ENCODE results near the gene NRCAM. TPM values are rescaled to one million over a fixed set of nuclear protein-coding genes. Genes with fewer than 3 reads are reported as not detected.
A peak's percentile ranks its signal among the peaks of the same experiment; 100 is the strongest.

Gene NRCAM
- total RNA-seq, 1 experiment from 2014 or later, result 19.2 TPM

- in situ Hi-C loops (cut with HindIII; ENCODE audit: low pct_unique_long_range_greater_than_20kb, low sequenced_read_pairs), result no loop called here
- DNase-seq (ENCODE audit: low read depth, low spot score), result no peak
Observed at GRCh38 chr7:108464743-108465142, 8.5 kb upstream of the NRCAM start.

DNA sequence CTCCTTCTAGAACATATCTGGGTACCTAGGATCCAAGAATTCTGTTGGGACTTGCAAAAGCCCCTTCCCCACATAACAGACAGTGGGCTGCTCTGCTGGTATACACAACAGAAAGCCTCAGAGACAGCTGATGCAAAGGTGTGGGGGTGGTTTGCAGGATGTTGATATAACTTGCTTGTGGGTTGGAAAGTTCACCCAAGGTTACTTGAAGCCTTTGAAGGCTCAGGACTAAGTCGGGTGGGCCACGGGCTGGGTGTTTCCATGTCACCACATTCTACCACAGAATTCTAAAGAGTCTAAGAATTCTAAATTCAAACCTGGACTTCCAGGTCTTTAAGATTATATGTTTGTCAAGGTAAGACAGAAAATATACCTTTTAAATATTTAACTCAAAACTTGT lies 7.4 kb upstream of the NRCAM start:
- in situ Hi-C loops (cut with HindIII; ENCODE audit: low pct_unique_long_range_greater_than_20kb, low sequenced_read_pairs), result no loop called here
- DNase-seq (ENCODE audit: low read depth, low spot score), result no peak

- in situ Hi-C loops (cut with HindIII; ENCODE audit: low pct_unique_long_range_greater_than_20kb, low sequenced_read_pairs), result no loop called here
- DNase-seq (ENCODE audit: low read depth, low spot score), result no peak
Observed at GRCh38 chr7:108461840-108462239, 5.6 kb upstream of the NRCAM start.

- in situ Hi-C loops (cut with HindIII; ENCODE audit: low pct_unique_long_range_greater_than_20kb, low sequenced_read_pairs), result no loop called here
- no peak for DNase-seq (ENCODE audit: low read depth, low spot score)
Observed at GRCh38 chr7:108460964-108461363, 4.7 kb upstream of the NRCAM start.

- DNase-seq (ENCODE audit: low read depth, low spot score), result peak; percentile 73
- in situ Hi-C loops (cut with HindIII; ENCODE audit: low pct_unique_long_range_greater_than_20kb, low sequenced_read_pairs), result no loop called here
Observed at GRCh38 chr7:108459922-108460551, 3.8 kb upstream of the NRCAM start.

DNA sequence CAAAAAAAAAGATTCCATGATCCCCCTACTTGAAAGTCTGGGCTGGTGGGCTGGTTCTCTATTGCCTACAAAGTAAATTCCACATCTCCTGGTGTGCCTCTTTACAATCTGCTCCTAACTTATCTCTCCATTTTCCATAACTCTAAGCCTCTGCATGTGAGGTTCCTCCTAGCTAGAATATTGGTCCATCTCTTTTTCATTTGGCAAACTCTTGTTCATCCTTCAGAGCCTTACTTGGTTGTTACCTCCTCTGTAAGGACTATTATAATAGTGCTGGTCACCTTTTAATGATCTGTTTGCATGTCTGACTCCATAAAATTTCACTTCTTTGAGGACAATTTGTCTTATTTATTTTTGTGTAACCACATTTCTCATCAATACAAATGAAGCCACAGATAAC lies 1.6 kb upstream of the NRCAM start:
- in situ Hi-C loops (cut with HindIII; ENCODE audit: low pct_unique_long_range_greater_than_20kb, low sequenced_read_pairs), result no loop called here

DNA sequence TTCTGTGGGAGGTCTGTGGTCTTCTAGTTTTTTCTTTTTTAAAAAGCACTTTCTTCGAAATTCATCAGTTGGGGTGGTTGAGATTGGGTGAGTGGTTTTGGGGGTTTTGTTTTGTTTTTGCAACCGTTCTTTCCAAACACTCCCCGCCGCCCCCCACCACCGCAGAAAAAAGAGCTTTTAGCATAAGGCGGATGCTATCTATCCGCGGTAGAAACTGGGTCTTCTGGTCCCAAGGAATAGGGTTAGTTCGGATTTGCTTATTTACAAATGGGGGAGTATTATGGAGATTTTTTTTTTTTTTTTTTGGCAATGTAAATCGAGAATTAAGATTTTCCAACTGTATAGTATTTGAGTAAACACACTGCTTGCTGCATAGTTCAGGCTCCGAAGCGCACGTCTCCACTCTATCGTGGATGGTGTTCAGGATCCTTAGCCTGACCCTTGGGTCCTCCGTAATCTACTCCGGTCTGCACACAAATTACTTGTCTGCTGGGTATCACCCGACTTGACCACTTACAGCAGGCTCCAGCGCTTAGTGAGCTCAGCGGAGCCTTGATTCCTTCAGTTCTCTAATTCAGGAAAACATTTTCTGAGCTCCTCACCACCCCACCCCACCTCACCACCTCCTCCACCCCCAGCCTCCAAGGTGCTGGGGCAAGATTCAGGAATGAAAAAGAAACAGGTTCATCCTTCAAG lies 757 bp upstream of the NRCAM start:
- in situ Hi-C loops (cut with HindIII; ENCODE audit: low pct_unique_long_range_greater_than_20kb, low sequenced_read_pairs), result no loop called here
- DNase-seq (ENCODE audit: low read depth, low spot score), result no peak

More for the DNA sequence above, 1.6 kb upstream of the NRCAM start:
- DNase-seq (ENCODE audit: low read depth, low spot score), result no peak

GRCh38 chr7:108455551-108455997 lies 662 bp downstream of the NRCAM start:
- no peak for DNase-seq (ENCODE audit: low read depth, low spot score)
- in situ Hi-C loops (cut with HindIII; ENCODE audit: low pct_unique_long_range_greater_than_20kb, low sequenced_read_pairs), result no loop called here

DNA sequence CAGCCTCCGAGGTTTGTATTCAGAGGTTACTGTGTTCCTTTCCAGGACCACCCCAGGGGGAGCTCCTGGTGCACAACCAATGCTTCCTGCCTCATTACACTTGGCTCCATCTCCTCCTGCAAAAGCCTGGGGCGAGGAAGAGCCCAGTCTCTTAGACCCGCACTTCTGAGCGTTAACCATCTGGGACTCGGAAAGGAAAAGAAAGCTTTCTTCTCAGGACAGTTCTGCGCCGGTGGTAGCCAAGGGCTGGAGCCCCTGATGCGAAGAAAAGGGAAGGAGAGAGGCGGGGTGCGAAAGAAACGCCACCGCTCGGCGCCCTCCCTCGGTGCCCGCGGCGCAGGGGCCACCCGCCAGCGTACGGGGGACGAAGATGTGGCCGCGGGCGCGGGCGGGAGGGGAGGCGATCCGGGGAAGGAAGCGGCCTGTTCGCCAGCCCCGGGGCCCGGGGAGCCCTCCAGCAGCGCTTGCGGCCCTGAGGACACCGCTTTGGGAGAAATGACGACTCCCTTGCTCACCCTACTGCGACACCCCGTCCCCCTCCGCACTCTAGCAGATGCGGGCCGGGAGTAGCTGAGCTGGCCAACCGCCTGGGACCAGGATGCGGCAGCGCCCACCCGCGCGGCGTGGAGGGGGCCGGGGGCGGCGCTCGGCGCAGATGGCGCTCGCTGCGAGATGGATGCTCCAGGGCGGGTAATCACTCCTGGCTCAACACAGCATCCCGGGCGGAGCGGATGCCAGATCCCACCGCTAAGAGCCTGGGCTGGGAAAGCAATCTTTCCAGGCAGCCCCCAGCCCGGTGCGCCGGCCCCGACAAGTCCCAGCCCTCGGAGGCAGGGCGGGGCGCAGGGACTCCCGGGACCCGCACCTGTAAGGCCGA lies 1.3 kb downstream of the NRCAM start:
- in situ Hi-C loops (cut with HindIII; ENCODE audit: low pct_unique_long_range_greater_than_20kb, low sequenced_read_pairs), result no loop called here
- DNase-seq (ENCODE audit: low read depth, low spot score), result peak; percentile 44

DNA sequence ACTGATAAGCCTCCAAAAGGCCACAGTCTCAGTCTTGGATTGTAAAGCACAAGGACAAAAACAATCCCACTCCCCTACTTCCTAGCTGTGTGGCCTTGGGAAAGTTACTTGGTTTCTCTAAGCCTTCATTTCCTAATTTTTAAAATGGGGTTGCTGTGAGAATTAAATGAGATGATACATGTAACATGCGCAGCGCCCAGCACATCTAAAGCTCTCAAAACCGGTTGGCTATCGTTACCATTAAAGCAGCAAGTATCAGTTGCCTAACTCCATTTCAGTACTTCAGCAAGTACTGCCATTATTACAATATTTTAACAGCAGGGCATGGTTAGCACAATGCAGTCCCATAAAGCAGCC lies 1.9 kb downstream of the NRCAM start:
- in situ Hi-C loops (cut with HindIII; ENCODE audit: low pct_unique_long_range_greater_than_20kb, low sequenced_read_pairs), result no loop called here
- no peak for DNase-seq (ENCODE audit: low read depth, low spot score)

- DNase-seq (ENCODE audit: low read depth, low spot score), result no peak
- in situ Hi-C loops (cut with HindIII; ENCODE audit: low pct_unique_long_range_greater_than_20kb, low sequenced_read_pairs), result no loop called here
Observed at GRCh38 chr7:108453320-108453719, 2.9 kb downstream of the NRCAM start.

GRCh38 chr7:108452707-108453106 lies 3.5 kb downstream of the NRCAM start:
- peak; percentile 78 for DNase-seq (ENCODE audit: low read depth, low spot score)
- in situ Hi-C loops (cut with HindIII; ENCODE audit: low pct_unique_long_range_greater_than_20kb, low sequenced_read_pairs), result no loop called here

- DNase-seq (ENCODE audit: low read depth, low spot score), result no peak
- in situ Hi-C loops (cut with HindIII; ENCODE audit: low pct_unique_long_range_greater_than_20kb, low sequenced_read_pairs), result no loop called here
Observed at GRCh38 chr7:108451296-108451848, 4.9 kb downstream of the NRCAM start.

- in situ Hi-C loops (cut with HindIII; ENCODE audit: low pct_unique_long_range_greater_than_20kb, low sequenced_read_pairs), result no loop called here
- no peak for DNase-seq (ENCODE audit: low read depth, low spot score)
Observed at GRCh38 chr7:108450160-108450559, 6.1 kb downstream of the NRCAM start.

- in situ Hi-C loops (cut with HindIII; ENCODE audit: low pct_unique_long_range_greater_than_20kb, low sequenced_read_pairs), result no loop called here
- no peak for DNase-seq (ENCODE audit: low read depth, low spot score)
Observed at GRCh38 chr7:108449521-108449920, 6.7 kb downstream of the NRCAM start.

- in situ Hi-C loops (cut with HindIII; ENCODE audit: low pct_unique_long_range_greater_than_20kb, low sequenced_read_pairs), result no loop called here
Observed at GRCh38 chr7:108448584-108449505, 7.4 kb downstream of the NRCAM start.

GRCh38 chr7:108442039-108442568 lies 14.1 kb downstream of the NRCAM start:
- no peak for DNase-seq (ENCODE audit: low read depth, low spot score)
- in situ Hi-C loops (cut with HindIII; ENCODE audit: low pct_unique_long_range_greater_than_20kb, low sequenced_read_pairs), result no loop called here

More at GRCh38 chr7:108448584-108449505, 7.4 kb downstream of the NRCAM start:
- DNase-seq (ENCODE audit: low read depth, low spot score), result no peak

Measured in SK-MEL-5 (cell line).